ENCODE measurements around the gene NTNG1.

NTNG1 gene

DNA sequence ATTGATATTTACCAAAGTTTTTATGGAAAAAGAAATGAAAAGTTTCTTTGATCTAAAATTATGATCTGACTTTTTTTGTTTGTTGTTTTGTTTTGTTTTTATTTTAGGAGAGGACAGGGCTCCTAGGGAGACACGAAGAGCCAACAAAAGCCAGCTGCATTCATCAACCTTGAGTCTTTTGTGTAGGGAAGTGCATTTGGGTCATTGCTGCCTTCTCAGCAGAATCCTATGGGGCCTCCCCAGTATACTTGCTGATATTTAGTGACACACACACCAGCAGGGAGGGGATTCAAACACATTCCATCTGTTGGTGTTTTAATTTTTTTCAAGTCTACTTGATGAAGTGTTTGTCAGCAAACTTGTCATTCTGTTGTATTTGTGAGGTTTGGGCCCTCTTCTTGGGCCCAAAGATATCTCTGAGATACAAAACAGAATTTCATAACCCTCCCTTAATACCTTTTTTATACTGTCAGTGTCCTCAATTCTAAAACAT lies 203.5 kb downstream of the NTNG1 start:
- no peak for FAIRE-seq

DNA sequence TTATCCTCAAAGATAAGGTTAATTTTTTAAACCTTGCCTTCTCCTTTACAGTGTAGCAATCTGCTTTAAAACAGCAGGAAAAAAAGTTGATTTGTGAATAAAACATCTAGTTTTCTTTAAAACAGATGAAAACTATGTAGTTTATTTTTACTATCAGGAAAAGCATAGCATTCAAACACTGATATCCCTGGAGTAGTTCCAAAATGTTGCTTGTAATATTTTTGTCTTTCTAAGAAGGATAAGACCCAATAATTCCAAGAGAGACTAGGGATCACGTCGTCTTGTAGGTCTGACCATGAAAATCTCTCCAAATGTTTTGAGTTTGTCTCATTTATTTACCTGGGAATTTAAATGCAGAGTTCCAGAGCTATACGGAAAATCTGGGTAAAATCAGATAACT lies 204.0 kb downstream of the NTNG1 start:
- no peak for FAIRE-seq

DNA sequence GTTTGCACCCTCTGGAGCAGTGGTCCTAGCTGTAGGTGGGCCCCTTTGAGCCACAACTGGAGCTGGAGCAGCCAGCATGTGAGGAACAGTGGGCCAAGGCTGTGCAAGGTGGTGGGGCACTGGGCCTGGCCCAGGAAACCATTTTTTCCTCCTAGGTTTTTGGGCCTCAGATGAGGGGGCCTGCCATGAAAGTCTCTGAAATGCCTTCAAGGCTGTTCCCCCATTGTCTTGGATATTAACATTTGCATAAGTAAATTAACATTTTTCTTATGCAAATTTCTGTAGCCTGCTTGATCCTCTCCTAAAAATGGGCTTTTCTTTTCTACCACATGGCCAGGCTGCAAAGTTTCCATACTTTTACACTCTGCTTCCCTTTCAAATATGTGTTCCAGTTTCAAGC lies 212.0 kb downstream of the NTNG1 start:
- no peak for FAIRE-seq

DNA sequence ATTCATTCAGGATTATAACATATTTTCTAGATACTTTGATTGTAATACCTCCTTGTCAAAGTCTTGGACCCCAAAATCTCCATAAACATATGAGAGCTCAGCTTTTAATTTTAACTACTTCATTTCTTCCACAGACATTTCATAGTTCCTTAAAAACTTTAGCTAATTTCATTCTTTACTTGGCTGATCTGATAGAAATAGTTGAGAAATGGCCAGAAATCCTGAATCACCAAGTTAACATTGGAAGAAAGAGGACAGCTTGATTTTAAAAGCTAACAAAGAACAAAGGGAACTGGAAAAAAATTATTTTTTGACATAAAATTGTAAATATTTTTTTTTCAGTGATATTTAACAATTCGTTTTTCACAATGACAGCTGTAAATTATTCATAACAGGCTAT lies 216.5 kb downstream of the NTNG1 start:
- FAIRE-seq = peak; percentile 41

DNA sequence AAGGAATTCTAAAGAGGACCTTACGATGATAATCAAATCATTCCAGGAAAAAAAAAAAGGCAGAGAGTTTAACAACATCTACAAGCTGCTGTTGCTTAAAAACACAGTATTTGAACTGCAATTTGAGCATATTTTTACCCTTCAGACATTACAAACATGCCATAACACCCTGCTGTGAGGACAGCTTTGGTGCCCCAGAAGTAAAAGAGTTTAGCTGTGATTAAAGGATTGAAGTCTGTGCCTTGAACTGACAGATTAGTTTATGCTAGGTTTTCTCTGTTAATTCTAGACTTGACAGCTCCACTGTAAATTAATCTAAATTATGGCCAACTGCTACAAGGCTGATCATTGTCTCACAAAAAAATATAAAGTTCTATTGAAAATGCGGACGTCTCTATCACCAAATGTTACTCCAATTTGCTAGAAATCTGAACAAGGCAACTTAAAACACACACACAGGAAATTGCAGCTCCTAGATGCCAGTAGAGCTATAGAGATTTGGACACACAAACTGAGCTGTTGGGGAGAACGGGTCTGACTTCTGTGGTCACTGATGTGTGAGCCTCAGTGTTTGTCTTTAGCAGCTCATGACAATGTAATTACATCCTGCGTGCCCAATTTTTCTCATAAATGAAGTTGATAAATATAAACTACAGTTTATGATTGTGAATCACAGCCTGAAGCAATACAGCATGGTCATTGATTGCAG lies 217.9 kb downstream of the NTNG1 start:
- no peak for FAIRE-seq

DNA sequence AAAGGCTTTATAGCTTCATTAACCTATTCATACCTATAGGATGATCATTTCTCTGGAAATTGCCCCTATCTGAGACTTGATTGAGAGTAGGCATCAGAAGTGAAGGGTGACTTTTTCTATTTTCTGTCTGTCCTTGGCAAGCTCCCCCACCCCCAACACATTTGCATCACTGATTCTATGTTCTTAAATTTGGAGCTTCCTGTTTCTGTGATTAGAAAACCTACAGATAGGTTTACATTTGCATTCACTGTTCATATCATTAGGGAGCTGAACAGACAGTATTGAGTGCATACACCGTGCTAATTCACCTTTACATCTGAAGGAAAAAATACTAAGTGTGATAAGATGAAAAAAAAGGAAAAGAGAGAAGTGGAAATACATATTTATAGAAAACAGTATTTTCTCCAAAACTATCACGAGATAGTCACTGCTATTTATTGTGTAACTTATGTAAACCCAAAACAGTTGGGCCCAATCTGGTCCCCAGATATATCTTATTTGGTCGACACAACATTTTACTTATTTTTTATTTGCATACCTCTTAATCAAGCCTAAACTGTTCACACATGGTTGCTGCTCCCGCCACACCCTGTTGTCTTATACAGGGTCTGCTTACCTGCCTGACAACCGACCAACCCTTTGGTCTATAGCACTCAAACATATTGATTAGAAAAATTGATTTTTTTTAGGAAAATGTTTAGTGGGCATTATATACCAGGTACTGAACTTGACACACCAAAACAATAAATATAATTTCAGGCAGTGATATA lies 218.8 kb downstream of the NTNG1 start:
- no peak for FAIRE-seq

DNA sequence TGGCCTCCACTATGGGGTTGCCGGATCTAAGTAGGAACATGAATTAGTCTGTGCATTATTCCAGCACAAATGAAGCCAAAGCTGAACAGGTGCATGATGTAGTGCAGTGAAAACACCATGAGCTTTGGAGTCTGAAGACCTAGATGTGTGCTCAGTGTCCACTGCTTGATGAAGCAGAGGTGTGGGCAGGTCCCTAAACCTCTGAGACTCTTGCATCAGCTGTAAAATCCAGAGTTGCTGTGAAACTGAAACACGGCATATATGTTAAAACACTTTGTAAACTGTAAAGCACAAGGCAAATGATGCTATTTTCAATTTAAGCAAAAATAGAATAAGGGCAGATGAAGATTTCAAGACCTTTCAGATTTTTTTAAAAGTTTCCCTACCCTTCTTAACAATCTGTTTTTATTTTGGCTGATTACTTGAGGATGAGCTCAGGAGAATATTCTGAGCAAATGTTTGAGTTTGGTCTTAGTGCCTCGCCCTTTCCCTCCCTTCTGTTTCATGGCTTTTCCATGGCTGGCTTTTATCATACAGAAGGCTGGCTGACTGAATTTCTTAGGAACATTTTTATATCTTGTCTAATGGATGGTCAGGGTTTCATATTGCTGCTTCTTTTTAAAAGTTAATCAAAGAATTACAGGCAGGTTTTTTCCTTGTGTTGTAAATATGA lies 221.8 kb downstream of the NTNG1 start:
- no peak for FAIRE-seq

DNA sequence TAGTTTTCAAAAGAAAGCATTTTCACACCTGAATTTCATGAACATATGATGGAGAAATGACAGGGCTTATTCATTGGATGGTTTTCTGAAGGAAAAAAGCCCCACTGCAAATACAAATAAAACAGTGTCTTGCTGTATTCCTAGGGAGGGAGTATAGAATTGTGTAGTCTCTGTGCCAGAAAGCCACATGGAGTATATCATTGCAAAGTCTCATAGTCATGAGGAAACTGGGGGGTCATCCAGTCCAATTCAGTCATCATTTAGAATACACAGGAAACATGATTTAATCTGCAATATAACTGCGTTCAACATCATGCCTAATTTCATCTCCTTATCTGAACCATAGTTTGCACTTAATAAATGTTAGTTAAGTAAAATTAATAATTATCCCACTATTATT lies 222.3 kb downstream of the NTNG1 start:
- FAIRE-seq = no peak

DNA sequence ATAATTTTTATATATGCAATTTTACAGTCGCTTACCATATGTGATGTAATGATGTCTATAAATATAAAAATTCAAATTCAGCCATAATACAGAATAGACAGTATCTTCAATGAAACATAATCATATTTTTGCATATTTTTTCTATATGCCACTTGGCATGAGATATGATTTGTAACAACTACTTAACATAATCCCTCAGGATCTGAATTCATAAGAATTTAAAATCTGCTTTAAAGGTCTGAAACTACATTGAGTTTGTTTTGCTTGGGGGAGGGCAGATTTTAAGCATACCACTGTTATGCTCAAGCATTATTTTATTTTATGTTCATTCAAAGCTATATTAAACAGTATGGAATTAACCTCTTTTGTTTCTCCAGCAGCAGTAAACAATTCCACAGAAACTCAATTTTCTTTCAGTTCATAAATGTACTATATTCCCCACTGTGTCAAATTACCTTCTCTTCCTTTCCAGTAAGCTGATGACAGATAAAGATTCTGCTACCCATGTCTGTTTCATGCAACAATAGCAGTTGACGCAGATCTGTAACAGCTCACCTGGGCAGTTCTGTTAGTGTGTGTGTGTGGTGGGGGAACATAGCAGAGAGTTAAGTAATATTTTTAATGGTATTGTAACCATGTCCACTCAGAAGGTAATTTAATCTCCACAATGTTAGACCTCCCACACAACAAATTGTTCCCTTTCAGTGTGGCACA lies 224.8 kb downstream of the NTNG1 start:
- FAIRE-seq = no peak

DNA sequence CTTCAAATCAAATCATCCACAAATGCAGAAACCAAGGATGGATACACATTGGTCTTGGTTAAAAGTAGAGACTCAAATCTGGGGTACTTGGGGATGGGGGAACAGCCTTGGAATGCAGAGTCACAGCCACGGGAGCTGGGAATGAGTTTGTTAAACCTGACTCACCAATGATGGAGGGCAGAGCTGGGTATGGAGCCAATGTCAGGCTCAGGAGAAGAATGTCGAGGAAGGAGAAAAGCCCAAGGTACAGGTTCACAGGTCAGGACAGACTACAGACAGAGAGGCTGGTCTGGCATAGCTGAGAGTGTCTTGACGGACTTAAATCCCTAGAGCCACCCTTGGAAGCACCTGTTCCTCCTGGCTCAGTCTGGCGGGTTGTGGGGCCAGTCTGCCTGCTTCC lies 237.6 kb downstream of the NTNG1 start:
- FAIRE-seq = no peak

DNA sequence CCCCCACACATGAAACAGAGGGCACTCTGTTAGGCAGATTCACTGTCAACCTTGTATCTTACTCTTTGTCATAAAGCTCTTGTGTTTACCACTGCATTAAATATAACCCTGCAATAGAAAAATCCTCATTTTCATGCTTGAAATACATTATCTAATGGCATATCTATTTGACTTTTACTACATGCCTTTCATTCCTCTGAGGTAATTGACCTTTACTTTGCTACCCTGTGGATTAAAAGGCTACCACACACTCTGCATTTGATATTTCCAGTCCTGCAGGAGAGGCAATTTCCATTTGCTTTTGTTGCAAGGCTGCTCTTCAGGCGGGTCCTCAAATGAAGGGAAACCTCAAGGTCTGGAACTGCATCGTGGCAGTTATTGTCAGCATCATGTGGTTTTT lies 238.0 kb downstream of the NTNG1 start:
- FAIRE-seq = no peak

DNA sequence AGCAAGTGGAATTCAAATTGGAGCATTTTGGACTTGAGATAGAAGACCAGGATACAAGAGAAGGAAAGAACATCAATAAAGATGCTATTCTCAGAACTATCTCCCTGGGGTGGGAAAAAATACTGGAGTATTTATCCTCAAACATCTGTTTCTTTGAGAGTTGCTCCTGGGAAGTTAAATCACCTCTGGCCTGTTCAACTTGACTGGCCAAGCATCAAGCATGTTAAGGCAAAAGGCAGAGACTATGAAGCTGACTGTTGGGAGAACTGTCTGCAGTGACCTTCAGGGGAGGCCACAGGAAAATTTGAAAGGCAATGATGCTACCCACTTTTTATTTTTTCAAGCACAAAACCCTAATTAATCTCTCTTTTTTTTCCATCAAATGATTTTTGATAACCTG lies 239.0 kb downstream of the NTNG1 start:
- no peak for FAIRE-seq

DNA sequence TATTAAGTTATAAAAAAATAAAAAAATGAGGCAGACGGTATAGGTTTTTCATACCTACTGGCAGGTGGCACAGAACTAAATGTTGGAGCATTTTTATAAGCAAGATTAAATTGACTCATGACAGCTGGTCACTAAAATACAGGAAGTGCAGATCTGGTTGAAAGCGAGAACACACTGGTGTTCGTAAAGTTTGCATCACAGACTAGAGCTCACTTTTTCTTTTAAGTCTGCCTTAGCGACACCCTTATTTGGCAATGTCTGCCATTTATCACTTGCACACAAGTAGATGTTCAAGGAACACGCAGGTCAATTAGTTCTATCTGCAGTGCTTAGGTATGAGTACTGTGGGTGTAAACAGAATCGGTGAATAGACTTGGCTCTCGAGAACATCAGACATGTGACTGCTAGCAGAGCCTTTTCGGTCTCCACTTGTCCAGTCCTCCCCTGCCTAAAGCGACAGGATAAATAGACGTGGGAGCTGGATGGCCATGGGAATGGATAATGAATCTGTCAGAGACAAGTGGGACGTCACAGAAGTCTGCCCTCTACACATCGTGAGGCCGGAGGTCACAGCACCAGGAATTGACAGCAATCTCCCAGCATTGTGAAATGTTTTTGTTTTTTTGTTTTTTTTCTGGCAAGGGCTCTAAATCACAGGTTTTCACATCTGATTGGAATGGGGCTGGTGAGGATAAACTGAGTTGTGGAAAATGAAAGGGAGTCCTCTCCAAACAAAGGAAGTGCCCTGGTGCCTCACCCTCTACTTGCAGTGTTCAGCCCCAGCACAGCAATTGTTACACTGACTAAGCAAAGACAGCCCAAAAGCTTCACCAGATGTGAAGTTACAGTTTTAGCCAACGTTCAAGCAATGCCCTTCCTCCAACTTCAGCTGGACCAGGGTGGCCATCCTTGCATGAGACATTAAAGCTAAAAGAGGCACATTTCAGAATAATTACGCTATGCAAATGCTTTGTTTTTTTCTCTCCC lies 248.9 kb downstream of the NTNG1 start:
- no peak for FAIRE-seq

DNA sequence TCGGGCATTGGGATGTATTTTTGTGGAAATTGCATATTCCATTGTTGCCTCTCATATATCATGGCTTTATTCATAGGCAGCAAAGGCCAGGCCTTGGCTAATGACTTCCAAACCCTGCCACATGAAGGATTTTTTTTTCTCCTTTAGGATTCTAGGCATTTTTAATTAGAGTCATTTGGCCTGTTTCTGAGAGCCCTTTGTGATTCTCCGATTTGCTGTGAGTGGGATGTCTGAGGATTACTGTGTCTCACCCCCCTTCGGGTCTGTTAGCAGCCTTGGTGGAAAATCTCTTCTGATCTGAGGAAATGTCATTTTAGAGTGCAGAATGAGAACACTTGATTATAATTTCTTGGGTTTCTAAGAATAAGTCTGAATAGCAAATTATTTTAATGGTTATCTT lies 253.5 kb downstream of the NTNG1 start:
- FAIRE-seq = no peak

DNA sequence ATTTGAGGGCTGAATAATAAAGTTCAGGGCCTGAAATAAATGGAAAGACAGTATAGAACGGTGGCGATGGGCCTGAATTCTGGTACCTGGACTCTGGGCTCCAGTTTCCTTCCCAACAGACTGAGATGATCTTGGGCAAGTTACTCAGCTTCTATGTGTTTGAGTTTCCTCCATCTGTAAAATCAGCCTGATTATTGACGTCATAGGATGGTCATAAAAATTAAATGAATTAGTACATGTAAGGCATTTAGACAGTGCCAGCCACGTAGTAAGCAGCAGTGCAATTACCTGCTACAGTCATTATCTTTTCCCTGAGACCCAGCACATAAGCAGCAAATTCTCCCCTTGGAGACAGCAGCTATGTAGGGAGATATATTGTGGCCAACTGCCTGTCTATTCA lies 260.9 kb downstream of the NTNG1 start:
- no peak for FAIRE-seq

DNA sequence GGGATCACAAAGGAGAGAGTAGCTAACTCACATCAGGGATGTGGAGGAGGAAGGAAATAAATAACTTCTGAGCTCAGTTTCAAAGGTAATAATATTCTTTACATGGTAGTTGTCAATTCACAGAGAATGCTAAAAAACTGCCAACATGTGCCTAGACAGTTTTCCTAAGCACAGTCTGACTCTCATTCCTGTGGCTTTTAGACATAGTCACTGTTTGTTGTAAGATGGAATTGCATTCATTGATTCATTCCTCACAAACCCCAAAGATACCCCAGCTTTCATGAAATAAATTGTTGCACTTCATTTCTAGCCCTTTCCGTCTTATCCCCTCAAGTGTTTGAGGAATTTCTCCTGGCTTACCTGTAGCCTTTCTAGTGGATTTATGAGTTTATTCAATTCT lies 263.9 kb downstream of the NTNG1 start:
- no peak for FAIRE-seq

DNA sequence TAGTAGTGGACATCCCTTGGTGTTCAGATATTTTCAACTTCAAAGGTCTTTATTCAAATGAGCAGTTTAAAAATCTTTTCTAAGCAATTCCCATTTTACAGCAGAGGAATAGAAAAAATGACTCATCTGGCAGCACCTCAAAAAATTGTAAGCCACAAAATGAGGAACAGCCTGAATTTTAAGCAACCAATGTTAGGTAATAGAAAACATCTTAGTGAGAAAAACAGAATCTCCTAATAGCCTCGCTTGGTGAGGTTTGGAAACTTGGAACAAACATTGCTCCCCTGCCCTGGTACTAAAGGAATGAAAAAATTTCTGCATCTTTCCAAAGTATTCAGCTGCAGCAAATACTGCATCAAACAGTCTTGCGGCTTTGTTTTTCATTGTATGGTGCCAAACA lies 264.4 kb downstream of the NTNG1 start:
- FAIRE-seq = no peak

DNA sequence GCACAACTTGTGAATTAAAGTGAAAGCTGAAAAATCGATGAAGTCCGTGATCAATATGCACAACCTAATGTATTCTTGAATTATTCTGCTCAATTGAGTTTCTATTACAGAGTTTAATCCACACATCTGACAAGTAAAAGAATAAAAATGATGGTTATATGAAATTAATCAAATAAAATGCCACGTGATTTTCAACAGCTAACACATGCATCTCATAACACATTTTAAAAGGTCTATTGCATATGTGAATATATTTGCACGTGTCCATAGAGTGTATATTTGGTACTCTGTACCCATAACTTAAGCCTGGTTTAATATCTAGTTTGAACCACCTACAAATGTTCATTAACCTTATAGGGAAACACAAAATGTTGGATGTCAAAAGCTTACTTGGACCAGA lies 266.2 kb downstream of the NTNG1 start:
- no peak for FAIRE-seq

DNA sequence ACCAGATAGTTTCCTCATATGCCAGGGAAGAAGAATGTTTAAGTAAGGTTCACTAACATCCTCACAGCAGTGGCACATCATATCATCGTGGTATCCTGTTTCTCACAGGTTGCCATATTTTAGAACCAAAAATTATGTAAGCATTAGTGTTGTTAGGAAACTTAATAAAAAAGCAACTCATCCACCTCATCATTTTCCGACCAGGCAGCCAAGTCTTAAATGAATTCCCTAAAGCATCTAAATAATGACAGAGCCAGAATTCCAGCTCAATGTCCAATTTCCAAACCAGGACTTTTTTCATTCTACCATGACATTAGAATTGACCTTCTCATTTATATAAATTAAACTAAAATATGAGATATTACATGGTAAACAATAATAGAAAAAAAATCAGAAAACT lies 272.7 kb downstream of the NTNG1 start:
- no peak for FAIRE-seq

DNA sequence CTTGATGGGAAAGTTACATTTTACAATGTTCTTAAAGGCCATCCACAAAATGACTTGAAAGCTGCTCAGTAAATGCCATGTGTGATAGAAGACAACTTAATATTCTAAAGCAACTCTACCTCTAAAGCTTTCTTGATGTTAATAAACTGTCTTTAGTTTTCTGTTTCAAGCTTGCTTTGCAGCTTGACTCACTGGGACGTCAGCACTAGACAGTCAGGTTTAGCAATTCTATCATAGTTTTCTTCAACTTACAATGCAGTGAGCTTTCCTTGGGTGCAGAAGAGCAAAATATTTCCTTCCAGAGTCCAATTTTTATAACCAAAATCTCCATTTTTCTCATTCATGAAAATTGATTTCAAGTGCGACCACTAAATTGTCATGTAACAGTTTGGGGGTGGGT lies 273.1 kb downstream of the NTNG1 start:
- FAIRE-seq = no peak

DNA sequence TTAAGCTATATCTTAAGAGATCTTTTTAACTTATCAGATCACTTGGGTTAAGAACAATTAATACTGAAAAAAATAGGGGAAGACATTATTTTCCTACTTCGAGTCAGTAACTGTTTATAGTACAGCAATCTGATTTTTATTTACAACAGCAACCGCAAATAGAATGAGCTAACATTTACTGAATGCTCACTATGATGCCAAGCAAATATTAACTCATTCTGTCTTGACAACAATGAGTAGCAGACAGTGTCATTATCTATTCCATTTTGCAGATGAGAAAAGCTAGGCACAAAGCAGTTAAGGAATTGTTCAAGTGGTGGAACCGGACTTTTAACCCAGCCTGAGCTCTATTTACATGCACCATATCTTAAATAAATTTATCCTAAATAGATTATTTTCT lies 273.7 kb downstream of the NTNG1 start:
- FAIRE-seq = no peak

DNA sequence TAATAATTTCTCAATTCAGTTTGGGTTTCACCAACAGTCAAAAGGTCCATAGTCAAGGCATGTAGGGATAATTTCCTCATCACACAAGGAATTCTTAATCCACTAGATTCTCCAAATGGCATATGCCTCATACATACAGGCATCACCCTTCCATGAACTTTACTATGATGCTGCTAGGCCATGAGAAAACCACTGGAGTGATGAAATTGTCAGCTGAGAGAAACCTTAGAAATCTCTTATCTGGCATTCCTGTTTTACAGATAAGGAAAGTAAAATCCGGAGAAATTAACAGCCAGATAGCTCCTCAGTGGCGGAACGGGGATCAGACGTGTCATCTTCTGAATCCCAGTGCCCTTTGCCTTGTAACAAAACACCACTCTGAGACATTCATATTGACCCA lies 274.4 kb downstream of the NTNG1 start:
- no peak for FAIRE-seq

Data from islet of Langerhans (tissue), 1 donor.